Measurements from ENCODE around the gene STAP2.

STAP2 gene

DNA sequence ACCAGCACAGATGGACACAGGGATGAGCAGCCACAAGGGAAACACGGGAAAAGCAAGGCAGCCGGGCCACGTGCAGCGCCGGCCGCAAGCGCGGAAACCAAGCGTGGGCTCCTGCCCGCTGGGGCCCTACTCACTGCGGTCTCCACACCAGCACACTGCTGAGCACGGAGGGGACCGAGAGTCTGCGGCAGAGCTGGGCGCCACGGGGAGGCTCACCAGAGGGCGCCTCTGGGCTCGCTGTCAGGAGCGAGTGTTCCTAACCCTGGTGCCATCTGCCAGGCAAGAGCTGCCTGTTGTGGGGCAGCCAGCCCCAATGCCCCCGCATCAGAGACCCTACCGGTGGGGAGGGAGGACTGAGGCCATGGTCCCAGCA lies 31.2 kb upstream of the STAP2 start:
- DNase-seq, result peak; percentile 74

GRCh38 chr19:4369109-4369887 lies 30.7 kb upstream of the STAP2 start:
- no peak for DNase-seq

- no peak for DNase-seq
Observed at GRCh38 chr19:4368128-4368820, 29.6 kb upstream of the STAP2 start.

DNA sequence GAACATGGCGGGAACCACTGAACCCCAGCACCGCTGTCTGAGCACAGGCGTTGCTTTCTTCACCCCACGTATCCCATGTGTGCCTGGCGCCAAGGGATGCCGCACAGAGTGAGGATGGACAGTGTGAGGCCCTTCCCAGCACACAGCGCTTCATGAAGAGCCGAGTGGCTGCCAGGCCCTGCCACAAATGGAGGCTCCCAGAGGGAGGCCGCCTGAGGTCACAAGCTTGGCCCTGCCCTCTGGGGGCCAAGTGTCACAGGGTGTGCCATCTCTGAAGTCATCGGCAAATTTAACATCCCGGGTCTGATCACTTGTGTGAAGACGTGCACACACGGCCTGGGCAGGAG lies 29.1 kb upstream of the STAP2 start:
- DNase-seq, result no peak

- no peak for DNase-seq
Observed at GRCh38 chr19:4367336-4367723, 28.7 kb upstream of the STAP2 start.

GRCh38 chr19:4366666-4367335 lies 28.2 kb upstream of the STAP2 start:
- DNase-seq, result no peak

DNA sequence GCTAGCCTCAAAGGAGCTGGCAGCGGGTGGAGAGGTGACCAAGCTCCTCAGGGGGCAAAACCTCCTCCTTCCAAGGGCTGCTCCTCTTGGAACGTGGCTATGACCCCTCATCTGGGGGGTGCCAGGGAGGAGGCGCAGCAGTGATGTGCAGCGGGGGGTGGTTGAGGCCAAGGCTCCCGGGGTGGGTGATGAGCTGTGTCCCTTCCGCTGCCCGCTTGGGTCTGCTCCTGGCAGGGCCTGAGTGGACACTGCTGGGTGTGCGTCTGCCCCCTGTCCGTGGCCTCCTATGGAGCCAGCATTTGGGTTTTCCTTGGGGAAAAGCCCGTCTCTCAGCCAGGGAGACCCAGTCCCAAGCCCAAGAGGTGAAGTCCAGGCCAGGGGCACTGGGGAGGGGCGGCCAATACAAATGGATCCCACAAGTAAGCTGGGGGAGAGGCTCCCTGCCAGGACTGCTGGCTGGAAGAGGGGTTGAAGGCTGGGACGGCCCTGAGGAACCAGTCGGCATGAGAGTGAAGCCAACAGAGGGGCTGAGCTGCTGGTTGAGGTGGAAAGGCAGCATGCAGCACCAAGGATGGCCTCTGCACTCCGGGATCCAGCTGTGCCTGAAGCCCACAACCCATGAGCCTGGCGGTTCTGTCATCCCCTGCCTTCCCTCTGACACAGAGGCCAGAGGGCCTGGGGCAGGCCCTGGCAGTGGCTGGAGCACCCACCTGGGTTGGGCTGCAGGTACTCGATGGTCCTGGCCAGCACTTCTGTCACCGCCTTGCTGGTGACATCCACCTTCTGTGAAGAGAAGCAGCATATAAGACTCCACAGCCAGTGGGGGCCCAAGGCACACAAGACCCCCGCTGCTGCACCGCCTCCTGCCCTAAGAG lies 27.4 kb upstream of the STAP2 start:
- no peak for DNase-seq

DNA sequence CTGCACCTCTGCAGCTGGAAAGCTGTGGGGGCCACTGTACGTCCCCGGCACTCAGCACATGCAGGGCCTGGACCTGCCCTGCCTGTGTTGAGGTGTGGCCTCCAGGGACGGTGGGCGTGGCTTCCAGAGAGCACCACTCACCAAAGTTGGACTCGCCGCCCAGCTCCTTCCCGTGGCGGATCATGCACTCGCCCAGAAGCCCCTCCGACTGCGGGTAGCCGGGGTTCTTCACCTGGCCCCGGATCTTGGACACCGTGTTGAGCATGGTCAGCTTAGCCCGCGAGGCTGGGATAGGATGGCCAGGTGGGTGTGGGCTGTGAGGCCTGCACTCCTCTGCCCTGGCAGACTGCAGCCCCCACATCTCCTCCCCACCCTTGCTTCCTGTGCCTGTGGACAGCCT lies 26.7 kb upstream of the STAP2 start:
- DNase-seq, result no peak

- DNase-seq, result no peak
Observed at GRCh38 chr19:4363571-4364304, 25.1 kb upstream of the STAP2 start.

- peak; percentile 25 for DNase-seq
Observed at GRCh38 chr19:4362831-4363545, 24.4 kb upstream of the STAP2 start.

- DNase-seq, result no peak
Observed at GRCh38 chr19:4362101-4362828, 23.6 kb upstream of the STAP2 start.

GRCh38 chr19:4361152-4362046 lies 22.8 kb upstream of the STAP2 start:
- no peak for DNase-seq

GRCh38 chr19:4360641-4361151 lies 22.1 kb upstream of the STAP2 start:
- no peak for DNase-seq

GRCh38 chr19:4360081-4360569 lies 21.5 kb upstream of the STAP2 start:
- DNase-seq, result no peak

DNA sequence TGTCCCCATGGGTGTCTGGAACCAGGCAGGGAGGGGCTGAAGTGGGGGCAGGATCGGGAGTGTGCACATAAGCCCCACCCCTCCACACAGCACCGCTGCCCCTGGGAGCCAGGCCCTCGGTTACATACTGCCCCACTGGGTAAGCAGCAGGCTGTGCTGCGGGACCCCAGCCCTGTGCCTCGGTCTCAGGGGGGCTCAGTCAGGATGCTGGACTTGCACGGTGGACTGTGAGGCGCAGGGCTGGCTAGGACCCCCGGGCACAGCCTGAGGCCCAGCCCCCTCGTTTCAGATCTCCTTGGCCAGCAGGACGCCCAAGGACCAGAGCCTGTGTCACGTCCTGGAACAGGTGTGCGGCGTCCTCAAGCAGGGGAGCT lies 21.0 kb upstream of the STAP2 start:
- DNase-seq, result no peak

DNA sequence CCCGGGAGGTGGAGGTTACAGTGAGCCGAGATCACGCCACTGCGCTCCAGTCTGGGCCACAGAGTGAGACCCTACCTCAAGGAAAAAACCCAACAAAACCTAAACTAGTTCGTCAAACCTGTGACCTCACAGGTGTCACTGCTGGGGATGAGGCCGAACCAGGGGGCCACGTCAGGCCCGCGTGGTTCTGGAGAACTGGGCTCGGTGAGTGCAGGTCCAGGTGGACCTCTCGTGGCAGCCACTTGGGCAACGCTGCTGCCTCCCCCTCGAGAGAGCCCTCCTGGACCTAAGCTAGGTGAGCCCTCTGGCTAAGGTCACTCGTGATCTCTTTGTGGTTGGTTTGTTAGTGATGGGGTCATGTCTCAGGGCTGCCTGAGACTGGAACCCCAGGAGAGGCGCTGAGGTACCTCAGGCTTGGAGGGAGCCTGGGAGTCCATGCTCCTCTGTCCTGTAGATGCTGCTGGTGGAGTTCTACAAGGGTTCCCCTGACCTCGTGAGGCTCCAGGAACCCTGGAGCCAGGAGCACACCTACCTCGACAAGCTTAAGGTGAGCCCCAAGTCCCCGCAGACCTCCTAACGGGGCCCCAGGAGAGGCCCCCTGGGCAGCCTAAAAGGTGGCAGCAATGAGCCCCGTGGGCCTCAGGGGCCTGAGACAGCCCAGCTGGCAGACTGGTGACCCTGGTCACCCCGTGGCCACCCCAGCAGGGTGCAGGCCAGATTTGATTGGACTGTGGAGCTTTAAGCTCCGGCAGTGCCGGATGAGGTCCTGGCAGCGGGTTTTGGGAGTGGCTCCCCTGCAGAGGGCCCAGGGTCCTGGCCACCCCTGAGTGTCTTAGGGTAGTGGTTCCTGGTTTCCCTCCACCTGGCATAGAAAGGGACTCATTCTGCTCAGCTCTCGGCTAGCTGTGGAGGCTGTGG lies 20.3 kb upstream of the STAP2 start:
- DNase-seq, result no peak

DNA sequence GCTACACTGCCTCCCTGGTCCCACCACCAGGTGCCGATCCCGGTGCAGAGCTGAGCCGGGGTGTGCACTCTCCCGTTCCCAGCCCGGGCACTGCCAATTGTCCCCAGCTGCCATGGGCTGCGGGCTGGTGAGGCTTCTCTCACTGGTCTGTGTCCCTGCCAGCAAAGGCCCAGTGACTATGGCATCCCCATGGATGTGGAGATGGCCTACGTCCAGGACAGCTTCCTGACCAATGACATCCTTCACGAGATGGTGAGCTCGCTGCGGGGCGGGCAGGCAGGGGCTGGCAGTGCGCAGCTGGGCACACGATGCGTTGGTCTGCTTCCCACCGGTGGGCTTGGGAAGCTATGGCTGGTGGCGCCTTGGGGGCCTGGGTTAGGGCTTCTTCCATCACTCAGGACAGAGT lies 19.3 kb upstream of the STAP2 start:
- DNase-seq, result no peak

- no peak for DNase-seq
Observed at GRCh38 chr19:4357095-4357797, 18.6 kb upstream of the STAP2 start.
